A673 (cell line): ENCODE data around the gene CTIF. TPM values are rescaled to one million over a fixed set of nuclear protein-coding genes. Genes with fewer than 3 reads are reported as not detected.

ENCODE experiments used
- BruUV-seq: library from RNA; stranded (reverse); fragments of 400-500 nt; replicated peaks from 2 replicates; lab custom pipeline; 2021; lab: Mats Ljungman, UMichigan
- CTCF ChIA-PET: fragments of 300-600 bp; sonication (Branson Sonifier 250); formaldehyde crosslinking; loops from one replicate; lab custom pipeline; 2022; ENCODE audit warnings: antibody characterized with exemption; lab: Charles Lee
- POLR2A ChIA-PET: fragments of 300-600 bp; sonication (Branson Sonifier 250); formaldehyde crosslinking; loops from one replicate; lab custom pipeline; 2022; ENCODE audit warnings: antibody characterized with exemption; ENCODE audit not compliant: low non-redundant PET; lab: Charles Lee
- DNase-seq: peaks from one replicate; pipeline ENCODE4 v3.0.0-alpha.2; 2015; ENCODE audit warnings: low spot score
- H3K27ac ChIP-seq: fragments of 200-600 bp; sonication (generic); 2 replicates; pipeline ENCODE4 v1.5.1; 2016; ENCODE audit warnings: mixed run types, low read depth, mild to moderate bottlenecking, mixed read lengths, antibody characterized with exemption, low read length; ENCODE audit not compliant: poor library complexity, severe bottlenecking
- H3K27me3 ChIP-seq: fragments of 200-600 bp; sonication (generic); replicated peaks from 2 replicates; pipeline ENCODE4 v1.6.1; 2017; ENCODE audit warnings: mixed run types, low read depth, mild to moderate bottlenecking, mixed read lengths, antibody characterized with exemption, low read length; ENCODE audit not compliant: insufficient read depth, poor library complexity
- H3K36me3 ChIP-seq: fragments of 200-600 bp; sonication (generic); 2 replicates; pipeline ENCODE4 v1.6.1; 2016; ENCODE audit warnings: mixed run types, mild to moderate bottlenecking, mixed read lengths, antibody characterized with exemption, low read length; ENCODE audit not compliant: insufficient read depth, poor library complexity, severe bottlenecking
- H3K4me1 ChIP-seq: fragments of 200-600 bp; sonication (generic); 2 replicates; pipeline ENCODE4 v1.6.1; 2017; ENCODE audit warnings: mixed run types, mild to moderate bottlenecking, mixed read lengths, antibody characterized with exemption, low read length; ENCODE audit not compliant: insufficient read depth, poor library complexity, severe bottlenecking
- H3K4me3 ChIP-seq: fragments of 200-600 bp; sonication (generic); 2 replicates; pipeline ENCODE4 v1.5.1; 2016; ENCODE audit warnings: low read depth, mixed run types, mild to moderate bottlenecking, mixed read lengths, low read length; ENCODE audit not compliant: poor library complexity, severe bottlenecking
- H3K9me3 ChIP-seq: fragments of 200-600 bp; sonication (generic); 2 replicates; pipeline ENCODE4 v1.6.1; 2016; ENCODE audit warnings: mixed run types, low read depth, mild to moderate bottlenecking, mixed read lengths, antibody characterized with exemption, low read length; ENCODE audit not compliant: poor library complexity, severe bottlenecking
- EZH2 ChIP-seq: fragments of 200-600 bp; sonication (generic); IDR thresholded peaks from 2 replicates; pipeline ENCODE4 v1.6.1; 2017; ENCODE audit warnings: borderline replicate concordance, low read depth, mild to moderate bottlenecking, mixed read lengths, antibody characterized with exemption, low read length; ENCODE audit not compliant: poor library complexity, severe bottlenecking
- intact Hi-C: fragments of 100-400 bp; cut with micrococcal nuclease; formaldehyde crosslinking; loops from one replicate; pipeline ENCODE4 v1.10.0; 2022; ENCODE audit not compliant: unreplicated experiment
- total RNA-seq: library from RNA; stranded (reverse); gene quantifications from 2 replicates; pipeline ENCODE4 v1.2.3, GENCODE V29; 2021
- TF ChIP-seq, protein P1 (sequence below): fragments of 300-800, 200-600 bp; sonication (generic); conservative IDR thresholded peaks from 2 replicates; pipeline ENCODE4 v1.5.1; 2017; ENCODE audit warnings: low read depth, mild to moderate bottlenecking, antibody characterized with exemption, low read length, moderate library complexity, mixed read lengths

The CTIF gene
- total RNA-seq, 1 experiment from 2014 or later, result 23.5 TPM

DNA sequence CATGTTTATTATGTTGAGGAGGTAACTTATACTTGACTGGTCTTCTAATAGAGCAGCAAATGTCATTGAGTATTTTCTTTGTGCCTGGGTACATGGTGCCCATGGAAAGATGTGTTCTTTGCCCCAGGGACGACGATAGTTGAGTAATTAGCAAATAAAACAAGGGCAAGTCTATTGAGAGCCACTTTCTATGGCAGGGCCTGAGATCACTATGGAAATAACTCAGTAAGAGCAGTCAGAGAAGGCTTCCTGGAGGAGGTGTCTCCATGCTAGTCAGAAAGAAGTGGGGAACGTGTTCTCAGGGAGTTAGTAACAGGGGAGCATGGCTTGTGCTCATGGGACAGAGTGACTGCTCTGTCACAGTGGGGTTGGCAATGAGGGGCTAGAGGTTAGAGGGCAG is 28.6 kb downstream of the CTIF start:
- BruUV-seq, result no TSS peak
- ChIA-PET CTCF (no interaction called here), POLR2A (no interaction called here)
- H3K4me1 ChIP-seq, result peaks cover 10% of the 10 kb centered on the region
- no peak for DNase-seq
- no peaks in the 10 kb centered on the region for H3K9me3 ChIP-seq
- H3K27ac ChIP-seq, result no peak overlapping the region
- no peaks in the 10 kb centered on the region for H3K36me3 ChIP-seq
- intact Hi-C loops, result no loop called here
- H3K27me3 ChIP-seq, result no peaks in the 10 kb centered on the region
- H3K4me3 ChIP-seq, result no peak overlapping the region
- TF ChIP-seq EZH2, result no peak
- TF ChIP-seq, protein P1, sequence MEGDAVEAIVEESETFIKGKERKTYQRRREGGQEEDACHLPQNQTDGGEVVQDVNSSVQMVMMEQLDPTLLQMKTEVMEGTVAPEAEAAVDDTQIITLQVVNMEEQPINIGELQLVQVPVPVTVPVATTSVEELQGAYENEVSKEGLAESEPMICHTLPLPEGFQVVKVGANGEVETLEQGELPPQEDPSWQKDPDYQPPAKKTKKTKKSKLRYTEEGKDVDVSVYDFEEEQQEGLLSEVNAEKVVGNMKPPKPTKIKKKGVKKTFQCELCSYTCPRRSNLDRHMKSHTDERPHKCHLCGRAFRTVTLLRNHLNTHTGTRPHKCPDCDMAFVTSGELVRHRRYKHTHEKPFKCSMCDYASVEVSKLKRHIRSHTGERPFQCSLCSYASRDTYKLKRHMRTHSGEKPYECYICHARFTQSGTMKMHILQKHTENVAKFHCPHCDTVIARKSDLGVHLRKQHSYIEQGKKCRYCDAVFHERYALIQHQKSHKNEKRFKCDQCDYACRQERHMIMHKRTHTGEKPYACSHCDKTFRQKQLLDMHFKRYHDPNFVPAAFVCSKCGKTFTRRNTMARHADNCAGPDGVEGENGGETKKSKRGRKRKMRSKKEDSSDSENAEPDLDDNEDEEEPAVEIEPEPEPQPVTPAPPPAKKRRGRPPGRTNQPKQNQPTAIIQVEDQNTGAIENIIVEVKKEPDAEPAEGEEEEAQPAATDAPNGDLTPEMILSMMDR, result no peak

DNA sequence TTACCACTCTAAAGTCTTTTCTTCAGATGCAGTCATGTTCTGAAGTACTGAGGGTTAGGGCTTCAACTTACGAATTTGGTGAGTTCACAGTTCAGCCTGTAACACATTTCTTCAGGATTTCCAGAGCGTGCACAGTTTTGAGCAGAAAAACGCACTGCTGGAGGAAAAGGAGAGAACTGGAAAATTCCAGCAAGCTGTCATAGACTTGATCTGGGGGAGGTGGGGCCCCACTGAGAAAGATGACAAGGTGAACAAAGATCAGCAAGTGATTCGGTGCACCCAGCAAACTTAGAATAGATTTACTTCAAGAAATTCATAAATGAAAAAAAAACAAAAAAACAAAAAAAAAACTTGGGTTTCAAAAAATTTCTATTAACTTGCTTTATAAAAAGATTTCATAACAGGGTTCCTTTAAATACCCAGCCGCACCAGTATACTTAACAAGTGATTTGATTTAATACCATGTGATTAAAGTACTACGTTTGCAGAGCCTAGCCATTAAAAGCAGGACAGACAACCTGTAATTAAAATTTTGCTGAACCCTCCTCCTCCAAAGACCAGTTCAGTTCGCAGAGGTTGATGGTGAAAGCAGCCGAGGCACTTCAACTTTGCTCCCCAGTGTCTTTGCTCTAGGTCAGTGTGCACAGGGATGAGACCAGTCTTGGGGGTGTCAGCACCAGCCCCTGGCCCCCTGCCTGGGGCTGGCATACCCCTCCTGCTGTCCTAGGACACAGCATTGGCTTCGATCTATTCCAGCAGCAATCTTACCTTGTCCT is 30.5 kb downstream of the CTIF start:
- H3K9me3 ChIP-seq, result no peaks in the 10 kb centered on the region
- peaks cover 5% of the 10 kb centered on the region for H3K4me1 ChIP-seq
- no peaks in the 10 kb centered on the region for H3K27me3 ChIP-seq
- BruUV-seq, result no TSS peak
- CTCF ChIA-PET, result no interaction called here
- POLR2A ChIA-PET, result no interaction called here
- intact Hi-C loops, result no loop called here
- H3K27ac ChIP-seq, result no peak overlapping the region
- DNase-seq, result no peak
- no peaks in the 10 kb centered on the region for H3K36me3 ChIP-seq
- TF ChIP-seq EZH2, result no peak
- TF ChIP-seq, protein P1, result no peak
- no peak overlapping the region for H3K4me3 ChIP-seq

DNA sequence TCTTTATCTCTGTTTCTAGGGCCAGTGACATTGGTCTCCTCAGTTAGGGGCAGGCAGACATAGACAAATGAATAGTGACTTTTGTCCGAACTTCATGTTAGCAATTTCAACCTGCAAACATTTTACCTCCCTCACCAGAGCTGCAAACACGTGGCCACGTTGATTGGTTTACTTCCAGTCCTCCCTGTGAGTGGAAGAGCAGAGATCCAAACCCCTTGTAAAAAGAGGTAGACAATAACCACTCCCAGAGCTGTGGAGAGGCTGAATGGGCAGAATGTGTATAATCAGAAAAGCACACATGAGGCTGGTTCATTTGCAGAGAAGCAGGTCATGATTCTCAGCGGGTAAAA is 31.1 kb downstream of the CTIF start:
- BruUV-seq, result no TSS peak
- Histone ChIP-seq H3K4me3 (no peak overlapping the region), H3K27ac (no peak overlapping the region), H3K36me3 (no peaks in the 10 kb centered on the region), H3K9me3 (no peaks in the 10 kb centered on the region), H3K4me1 (peaks cover 5% of the 10 kb centered on the region), H3K27me3 (no peaks in the 10 kb centered on the region)
- DNase-seq, result no peak
- no peak for TF ChIP-seq EZH2
- TF ChIP-seq, protein P1, result no peak
- intact Hi-C loops, result no loop called here
- POLR2A ChIA-PET, result no interaction called here
- CTCF ChIA-PET, result no interaction called here
